Activated T-cell treated with anti-CD3 and anti-CD28 coated beads, Interleukin-2, amount 50 U/mL, for 48 hours (primary cell): Measurements from ENCODE around the gene UGGT1.

Source experiments
- DNase-seq, 2 experiments: peaks; one replicate each; pipeline ENCODE4 v3.0.0-alpha.2; 2020

Gene UGGT1, protein sequence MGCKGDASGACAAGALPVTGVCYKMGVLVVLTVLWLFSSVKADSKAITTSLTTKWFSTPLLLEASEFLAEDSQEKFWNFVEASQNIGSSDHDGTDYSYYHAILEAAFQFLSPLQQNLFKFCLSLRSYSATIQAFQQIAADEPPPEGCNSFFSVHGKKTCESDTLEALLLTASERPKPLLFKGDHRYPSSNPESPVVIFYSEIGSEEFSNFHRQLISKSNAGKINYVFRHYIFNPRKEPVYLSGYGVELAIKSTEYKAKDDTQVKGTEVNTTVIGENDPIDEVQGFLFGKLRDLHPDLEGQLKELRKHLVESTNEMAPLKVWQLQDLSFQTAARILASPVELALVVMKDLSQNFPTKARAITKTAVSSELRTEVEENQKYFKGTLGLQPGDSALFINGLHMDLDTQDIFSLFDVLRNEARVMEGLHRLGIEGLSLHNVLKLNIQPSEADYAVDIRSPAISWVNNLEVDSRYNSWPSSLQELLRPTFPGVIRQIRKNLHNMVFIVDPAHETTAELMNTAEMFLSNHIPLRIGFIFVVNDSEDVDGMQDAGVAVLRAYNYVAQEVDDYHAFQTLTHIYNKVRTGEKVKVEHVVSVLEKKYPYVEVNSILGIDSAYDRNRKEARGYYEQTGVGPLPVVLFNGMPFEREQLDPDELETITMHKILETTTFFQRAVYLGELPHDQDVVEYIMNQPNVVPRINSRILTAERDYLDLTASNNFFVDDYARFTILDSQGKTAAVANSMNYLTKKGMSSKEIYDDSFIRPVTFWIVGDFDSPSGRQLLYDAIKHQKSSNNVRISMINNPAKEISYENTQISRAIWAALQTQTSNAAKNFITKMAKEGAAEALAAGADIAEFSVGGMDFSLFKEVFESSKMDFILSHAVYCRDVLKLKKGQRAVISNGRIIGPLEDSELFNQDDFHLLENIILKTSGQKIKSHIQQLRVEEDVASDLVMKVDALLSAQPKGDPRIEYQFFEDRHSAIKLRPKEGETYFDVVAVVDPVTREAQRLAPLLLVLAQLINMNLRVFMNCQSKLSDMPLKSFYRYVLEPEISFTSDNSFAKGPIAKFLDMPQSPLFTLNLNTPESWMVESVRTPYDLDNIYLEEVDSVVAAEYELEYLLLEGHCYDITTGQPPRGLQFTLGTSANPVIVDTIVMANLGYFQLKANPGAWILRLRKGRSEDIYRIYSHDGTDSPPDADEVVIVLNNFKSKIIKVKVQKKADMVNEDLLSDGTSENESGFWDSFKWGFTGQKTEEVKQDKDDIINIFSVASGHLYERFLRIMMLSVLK (N-terminal part only)

DNA sequence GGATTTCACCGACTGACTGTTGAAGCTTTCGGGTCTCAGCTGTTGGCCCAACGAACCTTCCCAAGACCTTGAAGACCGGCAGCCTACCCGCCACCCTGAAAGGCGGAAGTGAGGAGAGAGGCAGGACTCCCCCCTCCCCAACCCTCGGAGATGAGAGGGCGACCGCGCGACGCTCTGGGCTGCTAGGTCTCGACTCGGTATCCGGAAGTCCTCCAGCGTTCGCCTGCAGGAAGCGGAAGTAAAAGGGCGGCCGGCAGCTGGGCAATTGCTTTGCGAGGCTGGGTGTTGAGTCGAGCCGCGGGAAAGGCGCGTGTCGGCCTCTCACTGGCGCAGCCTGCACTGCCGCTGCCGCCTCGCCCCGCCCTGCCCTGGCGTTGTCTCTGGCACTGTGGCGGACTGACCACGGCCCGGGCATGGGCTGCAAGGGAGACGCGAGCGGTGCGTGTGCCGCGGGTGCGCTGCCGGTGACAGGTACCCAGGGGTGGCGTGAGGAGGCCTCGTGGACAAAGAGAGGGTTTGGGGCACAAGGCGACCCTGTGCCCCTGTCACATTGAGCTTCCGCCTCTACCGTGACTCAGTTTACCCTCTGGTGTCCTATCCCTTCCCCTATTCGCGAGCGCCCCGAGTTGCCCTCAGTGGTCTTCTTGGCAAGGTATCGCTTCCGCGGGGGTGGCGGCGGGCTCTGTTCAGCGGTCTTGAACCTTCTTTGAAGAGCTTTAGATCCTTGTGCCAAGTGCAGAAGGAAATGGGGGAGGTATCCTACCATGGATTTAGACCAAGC is at the start of gene UGGT1:
TSS of gene UGGT1 (plus strand) at position 256 of the 781 bp plus-strand sequence. CDS start at position 414, 158 bp downstream.
- peak; percentile 95 for DNase-seq

DNA sequence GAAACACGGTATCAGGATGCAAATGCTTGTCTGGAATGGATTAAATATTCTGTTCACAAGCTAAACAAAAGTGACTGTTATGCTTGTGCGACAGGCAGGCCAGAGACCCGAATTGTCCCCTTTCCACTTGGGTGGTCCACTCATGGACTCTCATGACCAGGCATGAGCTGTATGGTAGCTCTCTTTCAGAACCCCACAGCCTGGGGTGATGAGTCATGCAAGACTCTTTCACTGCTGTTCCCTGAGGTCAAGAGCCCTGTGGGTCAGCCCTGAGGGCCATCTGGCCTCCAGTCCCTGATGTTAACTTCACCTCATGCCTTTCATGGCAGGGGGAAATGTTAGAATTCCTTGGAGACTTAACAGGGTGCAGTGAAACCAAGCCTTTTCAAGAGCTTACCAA is 49.4 kb upstream of the UGGT1 start:
- DNase-seq, result no peak

DNA sequence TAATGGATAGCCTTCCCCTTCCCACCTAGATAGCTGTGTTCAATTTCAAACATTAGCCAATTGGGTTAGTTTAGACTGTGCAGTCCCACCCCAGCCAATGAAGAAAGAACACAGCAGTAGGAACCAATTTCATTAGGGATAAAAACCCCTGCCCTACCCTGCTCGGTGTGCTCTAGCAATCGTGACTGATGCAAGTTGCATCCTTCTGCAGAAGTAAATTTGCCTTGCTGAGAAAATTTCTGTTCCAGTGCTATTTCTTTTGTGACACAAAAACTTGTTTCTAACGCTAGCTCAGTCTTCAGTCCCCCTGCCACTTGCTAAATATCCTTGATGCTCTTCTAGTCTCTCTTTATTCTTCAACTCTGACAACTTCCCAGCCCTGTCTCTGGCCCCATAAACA is 48.0 kb upstream of the UGGT1 start:
- no peak for DNase-seq

DNA sequence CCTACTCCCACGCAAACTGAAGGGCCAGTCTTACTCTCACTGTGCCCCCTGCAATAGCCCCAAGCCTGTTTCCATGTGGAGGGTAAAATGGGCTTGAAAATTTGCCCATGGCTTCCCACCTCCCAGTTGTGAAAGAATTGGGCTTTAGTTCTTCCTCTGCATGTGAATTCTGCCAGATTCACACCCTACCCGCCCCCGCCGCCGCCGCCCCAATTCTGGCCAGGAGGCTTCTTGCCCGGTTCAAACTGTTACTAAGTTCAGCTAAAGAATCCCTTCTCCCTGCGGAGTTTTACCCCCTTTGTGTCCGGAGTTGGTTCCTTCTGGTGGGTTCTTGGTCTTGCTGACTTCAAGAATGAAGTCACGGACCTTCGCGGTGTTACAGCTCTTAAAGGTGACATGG is 37.7 kb upstream of the UGGT1 start:
- no peak for DNase-seq

DNA sequence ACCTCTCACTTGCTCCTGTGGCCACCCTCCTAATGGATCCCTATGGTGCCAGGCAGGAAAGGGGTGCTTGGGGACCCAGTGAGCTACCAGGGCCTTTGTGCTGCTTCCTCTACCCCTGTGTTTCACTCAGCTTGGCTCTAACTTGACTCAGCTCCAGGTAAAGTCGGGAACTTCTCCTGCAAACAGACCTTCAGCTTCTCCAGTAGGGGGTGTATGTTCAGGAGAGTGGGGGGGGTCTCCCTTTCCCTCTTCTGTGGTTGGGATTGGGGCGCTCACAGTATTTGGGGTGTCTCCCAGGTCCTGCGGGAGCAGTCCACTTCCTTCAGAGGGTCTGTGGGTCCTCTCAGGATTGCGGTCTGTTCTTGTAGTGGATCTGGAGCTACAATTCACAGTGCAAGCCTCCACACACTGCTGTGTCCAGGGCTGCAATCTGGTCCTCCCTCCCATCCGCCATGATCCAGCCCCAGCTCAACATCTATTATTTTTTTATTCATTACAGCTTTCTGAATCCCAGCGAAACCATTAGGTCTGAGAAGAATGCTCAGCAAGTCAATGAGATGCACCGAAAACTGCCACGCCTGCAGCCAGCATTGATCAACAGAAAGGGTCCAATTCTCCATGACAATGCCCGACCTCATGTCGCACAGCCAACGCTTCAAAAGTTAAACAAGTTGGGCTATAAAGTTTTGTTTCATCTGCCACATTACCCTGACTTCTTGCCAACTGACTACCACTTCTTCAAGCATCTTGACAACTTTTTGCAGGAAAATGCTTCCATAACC is 36.7 kb upstream of the UGGT1 start:
- no peak for DNase-seq

DNA sequence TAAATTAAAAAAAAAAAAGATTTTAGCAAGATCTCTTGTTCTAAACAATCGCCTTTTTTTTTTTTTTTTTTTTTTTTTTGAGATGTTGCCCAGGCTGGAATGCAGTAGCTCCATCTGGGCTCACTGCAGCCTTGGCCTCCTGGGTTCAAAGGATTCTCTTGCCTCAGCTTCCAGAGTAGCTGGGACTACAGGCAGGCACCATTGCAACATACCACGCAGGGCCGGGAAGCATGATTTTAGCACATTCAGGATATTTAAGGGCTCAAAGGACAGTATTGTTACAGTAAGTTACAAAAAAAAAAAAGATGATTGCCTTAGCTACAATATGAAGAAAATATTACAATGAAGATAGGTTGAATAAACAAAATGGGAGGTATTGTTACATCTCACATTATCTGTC is 33.7 kb upstream of the UGGT1 start:
- DNase-seq, result no peak

DNA sequence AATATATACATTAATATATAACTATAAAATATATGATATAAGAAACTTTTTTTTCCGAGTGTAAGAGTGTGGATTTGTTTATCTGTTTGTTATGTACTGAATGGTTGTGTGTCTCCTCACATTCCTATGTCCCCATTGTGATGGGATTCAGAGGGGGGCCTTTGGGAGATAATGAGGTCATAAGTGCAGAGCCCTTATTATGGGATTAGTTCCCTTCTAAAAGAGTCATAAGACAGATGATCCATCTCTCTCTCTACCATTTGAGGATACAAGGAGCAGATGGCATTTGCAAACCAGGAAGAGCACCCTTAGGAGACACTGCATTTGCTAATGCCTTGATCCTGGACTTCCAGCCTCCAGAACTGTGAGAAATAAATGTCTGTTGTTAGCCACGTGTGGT is 32.9 kb upstream of the UGGT1 start:
- no peak for DNase-seq

DNA sequence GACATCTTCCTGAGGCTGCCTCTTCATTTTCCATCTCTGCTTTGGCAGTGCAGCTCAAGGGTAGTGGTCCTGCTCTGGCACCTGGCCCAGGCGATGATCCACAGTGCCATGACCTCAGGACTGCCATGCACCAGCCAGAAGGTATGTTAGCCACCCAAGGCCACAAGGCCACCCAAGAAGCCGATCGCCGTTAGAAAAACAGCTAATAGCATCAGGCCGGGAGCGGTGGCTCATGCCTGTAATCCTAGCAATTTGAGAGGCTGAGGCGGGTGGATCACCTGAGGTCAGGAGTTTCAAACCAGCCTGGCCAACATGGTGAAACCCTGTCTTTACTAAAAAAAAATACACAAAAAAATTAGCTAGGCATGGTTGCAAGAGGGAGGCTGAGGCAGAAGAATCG is 28.4 kb upstream of the UGGT1 start:
- no peak for DNase-seq

DNA sequence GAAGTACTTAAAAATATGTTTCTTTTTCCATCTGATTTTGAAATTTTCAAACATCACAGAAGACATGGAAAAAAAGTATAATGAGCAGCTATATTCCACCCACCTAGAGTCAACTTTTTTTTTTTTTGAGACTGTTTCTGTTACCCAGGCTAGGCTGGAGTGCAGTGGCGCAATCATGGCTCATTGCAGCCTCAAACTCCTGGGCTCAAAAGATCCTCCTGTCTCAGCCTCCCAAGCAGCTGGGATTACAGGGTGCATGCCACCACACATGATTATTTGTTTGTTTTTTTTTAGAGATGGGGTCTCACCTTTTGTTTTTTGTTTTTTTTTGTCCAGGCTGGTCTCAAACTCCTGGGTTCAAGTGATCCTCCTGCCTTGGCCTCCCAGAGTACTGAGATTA is 26.6 kb upstream of the UGGT1 start:
- no peak for DNase-seq

DNA sequence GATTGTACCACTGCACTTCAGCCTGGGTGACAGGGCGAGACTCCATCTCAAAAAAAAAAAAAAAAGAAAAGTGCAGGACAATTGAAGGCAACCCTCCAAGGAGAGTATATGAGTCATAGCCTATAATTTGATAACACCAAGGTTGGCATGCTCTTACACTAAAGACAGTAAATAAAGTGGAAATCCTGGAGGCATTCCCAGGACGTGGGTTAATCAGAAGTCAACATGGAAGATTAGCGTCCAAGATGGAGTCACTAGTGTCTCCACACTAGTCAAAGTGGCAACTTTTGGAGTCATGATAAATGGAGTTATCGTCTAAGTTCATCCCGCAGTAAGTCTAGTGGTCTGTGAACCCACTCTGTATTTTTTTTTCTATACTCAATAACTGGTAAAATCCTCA is 21.2 kb upstream of the UGGT1 start:
- no peak for DNase-seq

DNA sequence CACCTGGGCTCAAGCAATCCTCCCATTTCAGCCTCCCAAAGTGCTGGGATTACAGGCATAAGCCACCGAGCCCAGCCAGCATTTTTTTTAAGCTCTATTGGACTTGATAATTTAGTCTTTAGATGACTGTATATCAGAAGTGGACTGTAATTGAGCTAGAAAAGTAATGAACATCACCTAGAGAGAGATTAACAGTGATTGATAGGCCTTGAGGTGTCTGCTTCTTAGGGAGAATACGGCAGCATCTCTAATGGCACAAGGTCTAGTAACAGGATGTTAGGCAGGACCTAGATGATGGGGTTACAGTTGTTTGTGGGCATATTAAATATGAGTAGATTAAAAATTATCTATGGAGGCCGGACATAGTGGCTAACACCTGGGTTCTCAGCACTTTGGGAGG is 17.7 kb upstream of the UGGT1 start:
- DNase-seq, result no peak

DNA sequence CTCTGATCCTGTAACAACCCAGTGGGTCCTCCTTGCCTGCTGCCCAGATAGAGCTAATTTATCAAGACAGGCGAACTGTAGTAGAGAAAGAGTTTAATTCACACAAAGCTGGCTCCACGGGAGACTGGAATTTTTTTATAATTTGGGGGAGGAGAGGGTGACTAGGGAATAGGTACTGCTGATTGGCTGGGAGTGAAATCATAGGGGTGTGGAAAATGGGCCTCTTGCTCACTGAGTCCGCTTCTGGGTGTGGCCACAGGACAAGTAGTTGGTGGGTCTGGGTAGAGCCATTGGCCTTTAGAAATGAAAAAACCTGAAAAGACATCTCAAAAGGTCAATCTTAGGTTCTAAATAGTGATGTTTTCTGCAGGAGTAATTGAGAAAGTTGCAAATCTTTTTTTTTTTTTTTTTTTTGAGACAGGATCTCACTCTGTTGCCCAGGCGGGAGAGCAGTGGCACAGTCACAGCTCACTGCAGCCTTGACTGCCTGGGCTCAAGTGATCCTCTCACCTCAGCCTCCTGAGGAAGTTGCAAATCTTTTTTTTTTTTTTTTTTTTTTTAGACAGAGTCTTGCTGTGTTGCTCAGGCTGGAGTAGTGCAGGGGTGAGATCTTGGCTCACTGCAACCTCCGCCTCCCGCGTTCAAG is 14.4 kb upstream of the UGGT1 start:
- no peak for DNase-seq

DNA sequence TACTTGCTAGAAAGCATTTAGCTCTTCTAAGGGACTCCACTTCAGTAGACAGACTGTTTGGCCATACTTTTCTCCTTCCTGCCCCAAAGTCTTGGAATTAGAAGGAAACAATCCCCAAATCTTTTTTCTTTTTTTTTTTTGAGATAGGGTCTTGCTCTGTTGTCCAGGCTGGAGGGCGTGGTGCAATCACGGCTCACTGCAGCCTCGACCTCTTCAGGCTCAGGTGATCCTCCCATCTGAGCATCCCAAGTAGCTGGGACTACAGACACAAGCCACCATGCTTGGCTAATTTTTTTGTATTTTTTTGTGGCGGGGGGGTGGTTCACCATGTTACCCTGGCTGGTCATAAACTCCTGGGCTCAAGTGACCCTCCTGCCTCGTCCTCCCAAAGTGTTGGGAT is 6.2 kb upstream of the UGGT1 start:
- DNase-seq, result no peak

DNA sequence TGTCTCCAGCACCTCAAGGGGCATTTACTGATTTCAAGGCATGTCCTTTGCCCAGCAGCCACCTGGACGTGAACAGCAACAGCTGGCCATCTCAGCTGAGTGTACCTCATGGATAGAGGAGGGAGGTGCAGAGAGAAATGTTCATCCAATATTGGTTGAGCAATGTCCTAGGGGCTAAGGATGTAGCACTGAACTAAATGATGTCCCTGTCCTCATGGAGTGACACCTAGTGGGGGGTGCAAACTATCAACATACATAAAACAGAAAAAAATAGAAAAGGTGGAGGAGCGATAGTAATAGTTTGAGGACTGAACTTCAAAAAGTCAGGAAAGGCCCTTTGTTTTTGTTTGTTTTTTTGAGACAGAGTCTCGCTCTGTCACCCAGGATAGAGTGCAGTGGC is 4.8 kb upstream of the UGGT1 start:
- no peak for DNase-seq

DNA sequence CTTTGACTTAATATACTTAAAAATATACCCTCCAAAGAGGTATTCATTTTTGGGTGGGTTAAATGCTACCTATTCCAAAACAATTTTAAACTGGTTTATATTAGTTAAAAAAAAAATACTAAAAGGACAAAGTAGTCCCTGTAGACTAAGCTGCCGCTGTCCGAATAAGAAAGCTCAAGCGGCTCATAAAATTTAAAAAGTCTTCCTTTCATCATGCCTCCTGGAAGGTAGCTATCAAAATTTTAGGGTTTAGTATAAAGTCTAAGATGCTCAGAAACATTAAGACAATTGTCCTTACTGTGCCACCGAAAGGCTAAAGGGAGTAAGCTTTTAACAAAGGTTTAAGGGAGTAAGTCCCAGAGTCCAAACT is 440 bp upstream of the UGGT1 start:
- no peak for DNase-seq

DNA sequence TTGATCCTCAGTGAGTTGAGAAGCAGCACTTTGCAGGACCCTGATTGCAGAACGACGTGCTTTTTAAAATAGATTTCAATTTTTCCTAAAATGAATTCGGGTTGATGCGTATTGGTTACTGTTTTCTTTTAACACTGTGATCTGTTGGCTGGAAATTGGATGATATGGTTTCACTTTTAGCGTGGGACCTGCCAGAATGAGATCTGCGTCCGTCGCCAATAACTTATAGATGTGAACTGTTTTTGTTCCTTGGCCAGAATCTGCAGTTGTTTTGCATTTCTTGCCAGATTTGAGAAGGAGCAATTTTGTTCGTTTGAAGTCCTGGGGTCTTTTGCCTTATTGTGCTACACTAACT is 703 bp downstream of the UGGT1 start:
- DNase-seq, result peak in 1 of 2 experiments; percentile 25

DNA sequence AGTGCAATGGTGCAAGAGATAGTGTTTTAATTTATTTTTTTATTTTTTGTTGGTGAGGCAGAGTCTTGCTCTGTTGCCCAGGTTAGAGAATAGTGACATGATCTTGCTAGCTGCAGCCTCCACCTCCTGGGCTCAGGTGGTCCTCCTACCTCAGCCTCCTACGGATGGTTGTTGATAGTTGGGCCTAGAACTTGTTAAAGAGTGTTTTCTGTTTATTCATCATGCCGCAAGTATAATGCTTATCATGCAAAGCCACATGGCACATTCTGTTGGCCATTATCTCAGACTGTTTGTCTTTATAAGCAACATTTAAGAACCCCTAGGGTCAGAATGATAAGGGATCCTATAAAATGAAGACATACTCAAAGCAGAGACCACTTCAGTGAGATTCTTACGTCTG is 1.7 kb downstream of the UGGT1 start:
- no peak for DNase-seq

DNA sequence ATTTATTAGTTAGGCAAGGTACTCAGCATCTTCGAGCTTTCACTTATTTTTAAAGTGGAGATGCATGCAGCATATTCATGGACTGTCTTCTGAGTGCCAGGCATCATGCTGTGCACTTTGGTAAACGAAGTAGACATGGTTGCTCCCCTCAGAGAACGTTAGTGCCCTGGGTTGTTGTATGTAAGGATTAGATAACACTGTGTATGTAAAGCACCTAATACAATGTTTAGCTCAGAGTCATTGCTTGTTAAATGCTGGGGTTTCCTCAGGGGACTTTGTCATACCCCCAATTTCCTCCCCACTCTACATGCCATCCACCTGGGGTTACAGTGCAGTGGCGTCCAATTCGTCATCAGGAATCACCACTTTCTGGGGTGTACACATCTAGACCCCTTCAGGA is 2.8 kb downstream of the UGGT1 start:
- no peak for DNase-seq

DNA sequence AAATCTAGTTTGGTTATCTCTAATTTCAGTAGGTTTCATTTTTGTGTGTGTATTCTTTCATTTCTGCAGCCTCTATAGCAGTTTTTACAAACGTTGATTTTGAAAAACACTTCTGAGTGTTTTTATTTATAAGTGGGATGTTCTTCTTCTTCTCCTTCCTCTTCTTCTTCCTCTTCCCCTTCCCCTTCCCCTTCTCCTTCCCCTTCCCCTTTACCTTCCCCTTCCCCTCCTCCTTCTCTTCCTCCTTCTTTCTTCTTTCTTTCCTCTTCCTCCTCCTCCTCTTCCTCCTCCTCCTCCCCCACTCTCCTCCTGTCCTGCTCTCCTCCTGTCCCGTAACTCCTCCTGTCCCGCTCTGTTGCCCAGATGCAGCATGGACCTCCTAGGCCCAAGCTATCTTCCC is 4.2 kb downstream of the UGGT1 start:
- DNase-seq, result no peak

DNA sequence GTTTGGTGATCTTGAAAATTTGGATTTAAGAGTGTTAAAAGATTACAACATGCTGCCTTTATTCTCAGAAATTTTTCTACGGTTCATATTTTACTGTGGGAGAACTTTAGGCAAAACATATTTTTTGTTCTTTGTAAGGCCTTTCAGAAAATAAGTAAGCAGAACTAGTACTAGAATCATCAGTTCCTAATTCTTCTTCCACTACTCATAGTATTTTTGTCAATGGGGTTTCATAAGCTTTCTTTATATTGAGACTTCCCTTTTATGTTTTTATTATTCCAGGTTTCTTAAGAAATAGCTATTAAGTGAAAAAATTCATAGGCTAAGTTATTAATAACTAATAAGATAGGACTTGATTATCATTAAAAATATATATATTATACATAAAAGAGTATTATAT is 12.4 kb downstream of the UGGT1 start:
- no peak for DNase-seq

DNA sequence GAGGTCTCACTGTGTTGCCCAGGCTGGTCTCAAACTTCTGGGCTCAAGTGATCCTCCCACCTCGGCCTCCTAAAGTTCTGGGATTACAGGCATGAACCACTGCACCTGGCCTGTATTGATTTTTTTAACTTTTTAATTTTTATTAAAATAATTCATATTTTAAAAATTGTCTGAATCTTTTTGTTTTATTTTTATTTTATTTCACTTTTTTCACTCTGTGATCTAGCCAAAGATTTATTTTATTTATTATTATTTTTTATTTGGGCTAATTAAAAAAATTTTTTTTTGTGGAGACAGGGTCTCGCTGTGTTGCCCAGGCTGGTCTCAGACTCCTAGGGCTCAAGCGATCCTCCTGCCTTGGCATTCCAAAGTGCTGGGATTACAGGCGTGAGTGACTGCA is 14.1 kb downstream of the UGGT1 start:
- DNase-seq, result no peak
